Mesendoderm (in vitro differentiated cells): Measurements from ENCODE around the gene ZCCHC7.
A peak's percentile ranks its signal among the peaks of the same experiment; 100 is the strongest.
"Not testable (repeated sequence)": the region's sequence is repeated elsewhere in the genome, so short reads cannot be mapped to it uniquely, and the experiment has no call there.

ENCODE experiments used
- DNase-seq: peaks from one replicate; pipeline ENCODE4 v3.0.0; 2013
- H2AK5ac ChIP-seq: 2 replicates; pipeline ENCODE4 v1.6.1; 2013; ENCODE audit warnings: low read length, inconsistent platforms
- H2BK120ac ChIP-seq: 2 replicates; pipeline ENCODE4 v1.6.1; 2013; ENCODE audit warnings: low read depth, mild to moderate bottlenecking, low read length, moderate library complexity, mixed read lengths
- H2BK15ac ChIP-seq: replicated peaks from 2 replicates; pipeline ENCODE4 v1.6.1; 2013; ENCODE audit warnings: low read depth, mild to moderate bottlenecking, moderate library complexity
- H2BK5ac ChIP-seq: 2 replicates; pipeline ENCODE4 v1.6.1; 2013; ENCODE audit warnings: low read length, inconsistent platforms
- H3K18ac ChIP-seq: 2 replicates; pipeline ENCODE4 v1.6.1; 2013; ENCODE audit warnings: mild to moderate bottlenecking, low read length, mixed read lengths
- H3K23ac ChIP-seq: one replicate; pipeline ENCODE4 v1.6.1; 2013; ENCODE audit warnings: low read length
- H3K27ac ChIP-seq: 2 replicates; pipeline ENCODE4 v1.5.1; 2013; ENCODE audit warnings: low read depth, mild to moderate bottlenecking, inconsistent platforms, low read length, moderate library complexity
- H3K27me3 ChIP-seq: 2 replicates; pipeline ENCODE4 v1.6.1; 2013; ENCODE audit warnings: low read length, control low read depth, mild to moderate bottlenecking, inconsistent platforms; ENCODE audit not compliant: insufficient read depth, poor library complexity
- H3K36me3 ChIP-seq: 2 replicates; pipeline ENCODE4 v1.6.1; 2013; ENCODE audit warnings: low read length, inconsistent platforms; ENCODE audit not compliant: control insufficient read depth, insufficient read depth
- H3K4ac ChIP-seq: one replicate; pipeline ENCODE4 v1.6.1; 2013; ENCODE audit warnings: low read depth, mild to moderate bottlenecking, low read length, moderate library complexity
- H3K4me1 ChIP-seq: 2 replicates; pipeline ENCODE4 v1.6.1; 2013; ENCODE audit warnings: low read depth, low read length, inconsistent platforms; ENCODE audit not compliant: control insufficient read depth
- H3K4me2 ChIP-seq: 2 replicates; pipeline ENCODE4 v1.6.1; 2013; ENCODE audit warnings: low read length
- H3K4me3 ChIP-seq: 2 replicates; pipeline ENCODE4 v1.5.1; 2013; ENCODE audit warnings: mild to moderate bottlenecking, low read length
- H3K56ac ChIP-seq: one replicate; pipeline ENCODE4 v1.6.1; 2013; ENCODE audit warnings: low read length
- H3K79me1 ChIP-seq: 2 replicates; pipeline ENCODE4 v1.6.1; 2013; ENCODE audit warnings: low read length, inconsistent platforms
- H3K79me2 ChIP-seq: 2 replicates; pipeline ENCODE4 v1.6.1; 2013; ENCODE audit warnings: mild to moderate bottlenecking, low read length; ENCODE audit not compliant: control insufficient read depth, insufficient read depth
- H3K9ac ChIP-seq: 2 replicates; pipeline ENCODE4 v1.6.1; 2013; ENCODE audit warnings: low read length, inconsistent platforms
- H4K5ac ChIP-seq: one replicate; pipeline ENCODE4 v1.6.1; 2013; ENCODE audit warnings: low read length
- H4K8ac ChIP-seq: one replicate; pipeline ENCODE4 v1.6.1; 2013; ENCODE audit warnings: low read depth, mild to moderate bottlenecking, control low read depth, low read length, moderate library complexity
- WGBS: extraction: QIAGEN DNeasy Blood & Tissue Kit; methylation state at CpG from one replicate; pipeline ENCODE4 v1.1.7; 2013; ENCODE audit warnings: low lambda C conversion rate, missing lambda C conversion rate; ENCODE audit not compliant: insufficient coverage; ENCODE audit errors: extremely low coverage; 5-methylcytosine and 5-hydroxymethylcytosine counted together

The ZCCHC7 gene

DNA sequence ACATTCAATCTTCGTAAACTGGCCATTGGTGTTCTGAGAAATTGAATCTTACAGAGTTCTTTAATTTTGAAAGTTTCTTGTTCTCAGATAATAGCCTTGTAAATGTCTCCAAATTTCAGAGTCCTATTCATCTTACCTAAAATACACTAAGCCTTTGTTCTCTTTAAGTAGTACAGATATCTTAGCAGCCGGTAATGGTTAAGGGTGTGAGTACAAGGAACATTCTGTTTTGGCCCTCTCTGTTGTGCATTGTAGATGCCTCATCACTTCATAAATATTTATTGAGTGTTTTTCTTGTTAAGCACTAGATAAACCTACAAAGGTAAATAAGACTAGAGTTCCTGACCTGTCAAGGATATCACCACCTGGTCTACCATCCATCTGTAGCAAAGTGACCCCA, 35.2 kb downstream of the ZCCHC7 start:
- Histone ChIP-seq H3K36me3 (no peaks in the 10 kb centered on the region), H2AK5ac (no peak overlapping the region), H3K79me2 (no peaks in the 10 kb centered on the region), H3K4me1 (peaks cover 2% of the 10 kb centered on the region), H3K18ac (no peak overlapping the region), H3K23ac (no peak overlapping the region), H3K4ac (no peak overlapping the region), H3K27ac (no peak overlapping the region), H3K9ac (no peak overlapping the region), H3K56ac (no peak overlapping the region), H2BK5ac (no peak overlapping the region), H4K8ac (no peak overlapping the region), H3K27me3 (no peaks in the 10 kb centered on the region), H4K5ac (no peak overlapping the region), H2BK120ac (no peak overlapping the region), H3K4me2 (no peak overlapping the region), H3K4me3 (no peak overlapping the region), H3K79me1 (no peaks in the 10 kb centered on the region), H2BK15ac (no peak overlapping the region)
- no CpG with 5 or more reads among the region's 2 CpGs for WGBS
- no peak for DNase-seq

DNA sequence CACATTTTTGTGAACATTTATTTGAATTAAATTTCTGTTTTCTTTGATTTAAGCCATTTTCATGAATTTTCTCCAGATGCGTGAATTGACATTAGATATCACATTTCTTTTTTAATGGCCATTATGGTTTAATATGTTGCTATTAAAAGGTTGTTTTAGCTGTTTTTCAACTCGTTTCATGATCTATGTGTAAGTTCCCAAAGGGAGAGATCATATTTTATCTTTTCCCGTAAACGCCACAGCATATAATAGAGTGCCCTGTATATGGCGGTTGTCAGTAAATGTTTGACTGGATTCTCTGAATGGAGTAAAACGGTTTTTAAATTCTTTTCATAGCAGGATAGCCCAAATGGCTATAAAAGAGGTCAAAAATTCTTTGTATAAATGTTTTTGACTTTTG, 35.8 kb downstream of the ZCCHC7 start:
- no peak overlapping the region for H2BK120ac ChIP-seq
- H3K4me2 ChIP-seq: no peak overlapping the region
- no peak overlapping the region for H3K9ac ChIP-seq
- H3K23ac ChIP-seq: no peak overlapping the region
- no peak overlapping the region for H4K5ac ChIP-seq
- H3K79me2 ChIP-seq: no peaks in the 10 kb centered on the region
- H3K56ac ChIP-seq: no peak overlapping the region
- no peak overlapping the region for H2BK5ac ChIP-seq
- H3K27ac ChIP-seq: no peak overlapping the region
- DNase-seq: no peak
- no CpG with 5 or more reads among the region's 6 CpGs for WGBS
- H2AK5ac ChIP-seq: no peak overlapping the region
- H3K79me1 ChIP-seq: no peaks in the 10 kb centered on the region
- H3K4me3 ChIP-seq: no peak overlapping the region
- H3K18ac ChIP-seq: no peak overlapping the region
- H2BK15ac ChIP-seq: no peak overlapping the region
- H3K36me3 ChIP-seq: no peaks in the 10 kb centered on the region
- H3K27me3 ChIP-seq: no peaks in the 10 kb centered on the region
- no peak overlapping the region for H3K4ac ChIP-seq
- peaks cover 2% of the 10 kb centered on the region for H3K4me1 ChIP-seq
- H4K8ac ChIP-seq: no peak overlapping the region

GRCh38 chr9:37156781-37157356, 36.5 kb downstream of the ZCCHC7 start:
- DNase-seq: peak; percentile 63
- no peak overlapping the region for H3K9ac ChIP-seq
- H2BK15ac ChIP-seq: no peak overlapping the region
- H3K4me1 ChIP-seq: peaks cover 2% of the 10 kb centered on the region
- H3K79me1 ChIP-seq: no peaks in the 10 kb centered on the region
- H3K79me2 ChIP-seq: no peaks in the 10 kb centered on the region
- no peak overlapping the region for H3K23ac ChIP-seq
- no peak overlapping the region for H3K4ac ChIP-seq
- no CpG with 5 or more reads among the region's 4 CpGs for whole genome bisulfite sequencing
- no peak overlapping the region for H2BK5ac ChIP-seq
- no peak overlapping the region for H3K27ac ChIP-seq
- H3K56ac ChIP-seq: no peak overlapping the region
- no peaks in the 10 kb centered on the region for H3K36me3 ChIP-seq
- H3K4me3 ChIP-seq: no peak overlapping the region
- no peak overlapping the region for H4K8ac ChIP-seq
- H3K4me2 ChIP-seq: no peak overlapping the region
- H2AK5ac ChIP-seq: no peak overlapping the region
- H4K5ac ChIP-seq: no peak overlapping the region
- H3K18ac ChIP-seq: no peak overlapping the region
- H2BK120ac ChIP-seq: no peak overlapping the region
- no peaks in the 10 kb centered on the region for H3K27me3 ChIP-seq

GRCh38 chr9:37157726-37158377, 37.5 kb downstream of the ZCCHC7 start:
- WGBS: no CpG with 5 or more reads among the region's 4 CpGs
- peak; percentile 2 for DNase-seq
- H3K18ac ChIP-seq: no peak overlapping the region
- H3K9ac ChIP-seq: no peak overlapping the region
- H4K8ac ChIP-seq: no peak overlapping the region
- H3K23ac ChIP-seq: no peak overlapping the region
- H3K56ac ChIP-seq: no peak overlapping the region
- no peak overlapping the region for H2BK120ac ChIP-seq
- H3K79me2 ChIP-seq: no peaks in the 10 kb centered on the region
- peaks cover 2% of the 10 kb centered on the region for H3K4me1 ChIP-seq
- H3K27me3 ChIP-seq: no peaks in the 10 kb centered on the region
- no peak overlapping the region for H3K27ac ChIP-seq
- H3K4ac ChIP-seq: no peak overlapping the region
- no peak overlapping the region for H3K4me3 ChIP-seq
- no peaks in the 10 kb centered on the region for H3K79me1 ChIP-seq
- H2AK5ac ChIP-seq: no peak overlapping the region
- H3K36me3 ChIP-seq: no peaks in the 10 kb centered on the region
- H4K5ac ChIP-seq: no peak overlapping the region
- no peak overlapping the region for H3K4me2 ChIP-seq
- H2BK15ac ChIP-seq: no peak overlapping the region
- no peak overlapping the region for H2BK5ac ChIP-seq

DNA sequence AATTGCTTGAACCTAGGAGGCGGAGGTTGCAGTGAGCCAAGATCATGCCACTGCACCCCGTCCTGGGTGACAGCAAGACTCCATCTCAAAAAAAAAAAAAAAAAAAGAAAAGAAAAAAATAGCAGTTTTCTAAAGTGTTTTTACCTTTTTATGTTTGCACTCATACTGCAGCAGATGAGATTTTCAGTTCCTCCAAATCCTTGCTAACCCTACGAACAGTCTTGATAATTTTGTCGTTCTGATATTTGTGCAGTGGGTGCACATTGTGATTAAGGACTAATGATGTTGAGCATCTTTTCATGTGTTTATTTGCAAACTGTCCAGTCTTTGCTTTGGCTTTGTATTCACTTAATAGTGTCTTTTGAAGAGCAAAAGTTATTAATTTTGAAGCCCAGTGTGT, 42.9 kb downstream of the ZCCHC7 start:
- no CpG with 5 or more reads among the region's 4 CpGs for WGBS
- Histone ChIP-seq H3K79me2 (no peaks in the 10 kb centered on the region), H4K8ac (no peak overlapping the region), H3K9ac (no peak overlapping the region), H3K79me1 (peaks cover 2% of the 10 kb centered on the region), H2AK5ac (no peak overlapping the region), H3K4me3 (no peak overlapping the region), H3K27ac (no peak overlapping the region), H3K27me3 (no peaks in the 10 kb centered on the region), H2BK5ac (no peak overlapping the region), H3K56ac (no peak overlapping the region), H2BK120ac (no peak overlapping the region), H3K4ac (no peak overlapping the region), H3K36me3 (no peaks in the 10 kb centered on the region), H3K4me2 (no peak overlapping the region), H3K4me1 (no peaks in the 10 kb centered on the region), H4K5ac (no peak overlapping the region), H3K18ac (no peak overlapping the region), H3K23ac (no peak overlapping the region), H2BK15ac (no peak overlapping the region)
- DNase-seq: no peak

- H3K23ac ChIP-seq, H3K36me3 ChIP-seq, H3K4me3 ChIP-seq, H2AK5ac ChIP-seq, H4K5ac ChIP-seq, H3K27ac ChIP-seq, H3K18ac ChIP-seq, H3K9ac ChIP-seq, H2BK5ac ChIP-seq, H3K4ac ChIP-seq, DNase-seq, H2BK15ac ChIP-seq, H3K79me2 ChIP-seq, H2BK120ac ChIP-seq, H3K79me1 ChIP-seq, H3K4me2 ChIP-seq, H3K4me1 ChIP-seq, H3K56ac ChIP-seq, H3K27me3 ChIP-seq, H4K8ac ChIP-seq: not testable (repeated sequence)
- WGBS: no CpG with 5 or more reads among the region's 4 CpGs
These were observed 44.0 kb downstream of the ZCCHC7 start for GRCh38 chr9:37164335-37164734.
